Fibroblast of lung (primary cell): ENCODE data around the gene MTRF1. TPM values are rescaled to one million over a fixed set of nuclear protein-coding genes. Genes with fewer than 3 reads are reported as not detected.

Source experiments
- DNase-seq, 2 donors: peaks; one replicate each; pipeline versions ENCODE4 v3.0.0 to v3.0.0-alpha.2; 2010; ENCODE audit warnings: low read depth in 2 of 2
- H2AFZ ChIP-seq: 2 replicates; pipeline ENCODE4 v1.5.1; 2012; ENCODE audit warnings: low read length, control low read depth, inconsistent platforms
- H3K27ac ChIP-seq: 2 replicates; pipeline ENCODE4 v1.5.1; 2011; ENCODE audit warnings: low read length, control low read depth; ENCODE audit not compliant: insufficient read depth
- H3K27me3 ChIP-seq: 2 replicates; pipeline ENCODE4 v1.5.1; 2011; ENCODE audit warnings: mild to moderate bottlenecking, low read length; ENCODE audit not compliant: control insufficient read depth, insufficient read depth
- H3K36me3 ChIP-seq: 2 replicates; pipeline ENCODE4 v1.5.1; 2011; ENCODE audit warnings: low read length; ENCODE audit not compliant: control insufficient read depth, insufficient read depth
- H3K4me1 ChIP-seq: 2 replicates; pipeline ENCODE4 v1.5.1; 2011; ENCODE audit warnings: low read length; ENCODE audit not compliant: control insufficient read depth, insufficient read depth; ENCODE audit errors: extremely low read depth
- H3K4me2 ChIP-seq: 2 replicates; pipeline ENCODE4 v1.5.1; 2011; ENCODE audit warnings: low read length, control low read depth; ENCODE audit not compliant: insufficient read depth; ENCODE audit errors: extremely low read depth
- H3K4me3 ChIP-seq, 4 experiments: fragments of 200-600 bp in 1 of 4; sonication (generic) in 1 of 4; replicated peaks in 1 of 4; 2 replicates each; pipeline ENCODE4 v1.5.1; 2011 to 2016; ENCODE audit warnings: low read length in 4 of 4, low read depth in 3 of 4, mild to moderate bottlenecking in 3 of 4, control low read depth in 2 of 4, inconsistent platforms in 1 of 4, mixed read lengths in 1 of 4; ENCODE audit not compliant: insufficient read depth in 1 of 4; ENCODE audit errors: control extremely low read depth in 1 of 4
- H3K79me2 ChIP-seq: 2 replicates; pipeline ENCODE4 v1.5.1; 2012; ENCODE audit warnings: mild to moderate bottlenecking, low read length, inconsistent platforms; ENCODE audit not compliant: control insufficient read depth, insufficient read depth
- H3K9ac ChIP-seq: 2 replicates; pipeline ENCODE4 v1.5.1; 2011; ENCODE audit warnings: mild to moderate bottlenecking, low read length, control low read depth; ENCODE audit not compliant: insufficient read depth
- H3K9me3 ChIP-seq: 2 replicates; pipeline ENCODE4 v1.5.1; 2012; ENCODE audit warnings: low read depth, low read length; ENCODE audit not compliant: control insufficient read depth, insufficient read depth
- H4K20me1 ChIP-seq: 2 replicates; pipeline ENCODE4 v1.5.1; 2011; ENCODE audit warnings: low read length; ENCODE audit not compliant: control insufficient read depth, insufficient read depth; ENCODE audit errors: extremely low read depth
- CTCF ChIP-seq, 2 donors: IDR thresholded peaks in 1 of 2; conservative IDR thresholded peaks in 1 of 2; 1 replicate in 1 of 2; 2 replicates in 1 of 2; pipeline ENCODE4 v1.5.1; 2011 to 2012; ENCODE audit warnings: low read length in 2 of 2, control low read depth in 1 of 2, inconsistent platforms in 1 of 2, low read depth in 1 of 2, mild to moderate bottlenecking in 1 of 2
- EZH2 ChIP-seq: IDR thresholded peaks from 2 replicates; pipeline ENCODE4 v1.5.1; 2012; ENCODE audit warnings: low read length, control low read depth, mild to moderate bottlenecking; ENCODE audit errors: missing control alignments
- polyA plus RNA-seq, 2 donors: library from polyadenylated mRNA; depleted of rRNA in 1 of 2; stranded (reverse) in 1 of 2; unstranded in 1 of 2; fragments of >200 nt; gene quantifications; 2 replicates each; pipeline ENCODE4 v1.2.1, GENCODE V29; 2011 to 2012; ENCODE audit warnings: missing spikeins in 1 of 2
- total RNA-seq: library from RNA; depleted of rRNA; stranded (reverse); fragments of >200 nt; gene quantifications from 2 replicates; pipeline ENCODE4 v1.2.1, GENCODE V29; 2014

MTRF1 gene
- total and polyA plus RNA-seq, 2 donors (not counting 1 experiment from before 2014, with no cell fraction given): 11.6 to 13.4 TPM

GRCh38 chr13:41299316-41300094 is 36.1 kb upstream of the MTRF1 start:
- DNase-seq: no peak
- Histone ChIP-seq H4K20me1 (no peaks in the 10 kb centered on the region), H3K9ac (no peak overlapping the region), H3K79me2 (no peaks in the 10 kb centered on the region), H2AFZ (no peak overlapping the region), H3K36me3 (no peaks in the 10 kb centered on the region), H3K9me3 (no peaks in the 10 kb centered on the region), H3K4me3 (no peak overlapping the region), H3K27me3 (no peaks in the 10 kb centered on the region), H3K27ac (no peak overlapping the region), H3K4me1 (no peaks in the 10 kb centered on the region), H3K4me2 (no peak overlapping the region)
- TF ChIP-seq EZH2: no peak
- no peak for TF ChIP-seq CTCF (conservative IDR thresholded peaks at IDR 0.05 in 1 of 2, IDR thresholded peaks at IDR 0.05 in 1 of 2; ENCODE audit: low read depth in 1 of 2, low read length in 2 of 2)

- no peaks in the 10 kb centered on the region for H3K79me2 ChIP-seq
- TF ChIP-seq EZH2 (no peak), CTCF (conservative IDR thresholded peaks at IDR 0.05 in 1 of 2, IDR thresholded peaks at IDR 0.05 in 1 of 2; ENCODE audit: low read depth in 1 of 2, low read length in 2 of 2) (no peak)
- H3K27ac ChIP-seq: no peak overlapping the region
- H3K36me3 ChIP-seq: no peaks in the 10 kb centered on the region
- no peak overlapping the region for H3K9ac ChIP-seq
- H3K4me3 ChIP-seq: no peak overlapping the region
- H3K9me3 ChIP-seq: no peaks in the 10 kb centered on the region
- H2AFZ ChIP-seq: no peak overlapping the region
- no peak for DNase-seq
- no peaks in the 10 kb centered on the region for H4K20me1 ChIP-seq
- no peaks in the 10 kb centered on the region for H3K4me1 ChIP-seq
- H3K4me2 ChIP-seq: no peak overlapping the region
- H3K27me3 ChIP-seq: no peaks in the 10 kb centered on the region
Measured at GRCh38 chr13:41296879-41297646, 33.7 kb upstream of the MTRF1 start.

GRCh38 chr13:41295973-41296372 is 32.6 kb upstream of the MTRF1 start:
- H4K20me1 ChIP-seq: no peaks in the 10 kb centered on the region
- H3K27me3 ChIP-seq: no peaks in the 10 kb centered on the region
- no peaks in the 10 kb centered on the region for H3K9me3 ChIP-seq
- H3K27ac ChIP-seq: no peak overlapping the region
- H3K4me3 ChIP-seq: no peak overlapping the region
- H3K36me3 ChIP-seq: no peaks in the 10 kb centered on the region
- H3K9ac ChIP-seq: no peak overlapping the region
- TF ChIP-seq CTCF (conservative IDR thresholded peaks at IDR 0.05 in 1 of 2, IDR thresholded peaks at IDR 0.05 in 1 of 2; ENCODE audit: low read depth in 1 of 2, low read length in 2 of 2) (no peak), EZH2 (no peak)
- no peaks in the 10 kb centered on the region for H3K4me1 ChIP-seq
- H3K79me2 ChIP-seq: no peaks in the 10 kb centered on the region
- H2AFZ ChIP-seq: no peak overlapping the region
- no peak for DNase-seq
- no peak overlapping the region for H3K4me2 ChIP-seq
